SJCRH30 (cell line): Measurements from ENCODE around the gene TTYH2. TPM values are rescaled to one million over a fixed set of nuclear protein-coding genes. Genes with fewer than 3 reads are reported as not detected.
"Not testable (repeated sequence)": the region's sequence is repeated elsewhere in the genome, so short reads cannot be mapped to it uniquely, and the experiment has no call there.

Experiments
- DNase-seq, 2 experiments: peaks; one replicate each; pipeline ENCODE4 v3.0.0-alpha.2; 2015 to 2020
- H3K27ac ChIP-seq: fragments of 250-450 bp; sonication (Bioruptor Pico); 2 replicates; pipeline ENCODE4 v1.5.1; 2020; ENCODE audit warnings: mild to moderate bottlenecking, moderate library complexity
- H3K27me3 ChIP-seq: fragments of 250-450 bp; sonication (Bioruptor Pico); 2 replicates; pipeline ENCODE4 v1.5.1; 2020; ENCODE audit warnings: mild to moderate bottlenecking, moderate library complexity
- H3K36me3 ChIP-seq: fragments of 250-450 bp; sonication (Bioruptor Pico); 2 replicates; pipeline ENCODE4 v1.5.1; 2020; ENCODE audit warnings: mild to moderate bottlenecking, moderate library complexity
- H3K4me1 ChIP-seq: fragments of 250-450 bp; sonication (Bioruptor Pico); 2 replicates; pipeline ENCODE4 v1.5.1; 2020; ENCODE audit warnings: mild to moderate bottlenecking, moderate library complexity
- H3K4me3 ChIP-seq: fragments of 250-450 bp; sonication (Bioruptor Pico); 2 replicates; pipeline ENCODE4 v1.5.1; 2020; ENCODE audit warnings: mild to moderate bottlenecking, moderate library complexity
- H3K9me3 ChIP-seq: fragments of 250-450 bp; sonication (Bioruptor Pico); replicated peaks from 2 replicates; pipeline ENCODE4 v1.5.1; 2020; ENCODE audit warnings: mild to moderate bottlenecking, moderate library complexity
- total RNA-seq: library from RNA; depleted of rRNA; stranded (reverse); fragments of >200 nt; shearing (Covaris generic); gene quantifications from 2 replicates; pipeline ENCODE4 v1.2.3, GENCODE V29; 2014

The TTYH2 gene
- total RNA-seq, 1 experiment from 2014 or later, result 45.8 TPM

- Histone ChIP-seq H3K9me3 (no peaks in the 10 kb centered on the region), H3K27me3 (peaks cover 3% of the 10 kb centered on the region), H3K27ac (no peak overlapping the region), H3K4me3 (no peak overlapping the region), H3K36me3 (no peaks in the 10 kb centered on the region), H3K4me1 (peaks cover 5% of the 10 kb centered on the region; the same call in 1 of the 2 replicates)
- DNase-seq, result no peak
Measured at GRCh38 chr17:74186498-74186897, 26.9 kb upstream of the TTYH2 start.

GRCh38 chr17:74187761-74188160 is 25.6 kb upstream of the TTYH2 start:
- Histone ChIP-seq H3K4me3 (no peak overlapping the region), H3K36me3 (no peaks in the 10 kb centered on the region), H3K9me3 (no peaks in the 10 kb centered on the region), H3K27ac (no peak overlapping the region), H3K4me1 (peaks cover 7% of the 10 kb centered on the region; the same call in 1 of the 2 replicates), H3K27me3 (peaks cover 3% of the 10 kb centered on the region; the same call in 1 of the 2 replicates)
- DNase-seq, result no peak

GRCh38 chr17:74188687-74189086 is 24.7 kb upstream of the TTYH2 start:
- H3K4me1 ChIP-seq, result peaks cover 12% of the 10 kb centered on the region; the same call in 1 of the 2 replicates
- not testable (repeated sequence) for H3K27ac ChIP-seq, DNase-seq

GRCh38 chr17:74190154-74190553 is 23.2 kb upstream of the TTYH2 start:
- peak; percentile 45 to 84 for DNase-seq
- no peak overlapping the region for H3K4me3 ChIP-seq
- H3K36me3 ChIP-seq, result no peaks in the 10 kb centered on the region
- no peak overlapping the region for H3K27ac ChIP-seq
- H3K27me3 ChIP-seq, result peaks cover 3% of the 10 kb centered on the region; the same call in 1 of the 2 replicates
- peaks cover 25% of the 10 kb centered on the region for H3K4me1 ChIP-seq
- H3K9me3 ChIP-seq, result no peaks in the 10 kb centered on the region

More at GRCh38 chr17:74188687-74189086, 24.7 kb upstream of the TTYH2 start:
- H3K9me3 ChIP-seq, H3K27me3 ChIP-seq, H3K4me3 ChIP-seq, H3K36me3 ChIP-seq: not testable (repeated sequence)

GRCh38 chr17:74190807-74191406 is 22.5 kb upstream of the TTYH2 start:
- Histone ChIP-seq H3K27ac (no peak overlapping the region), H3K9me3 (no peaks in the 10 kb centered on the region), H3K36me3 (no peaks in the 10 kb centered on the region), H3K4me3 (no peak overlapping the region), H3K4me1 (peaks cover 27% of the 10 kb centered on the region), H3K27me3 (peaks cover 3% of the 10 kb centered on the region; the same call in 1 of the 2 replicates)
- peak; percentile 61 to 80 for DNase-seq

- DNase-seq, result peak; percentile 99 to 100
- Histone ChIP-seq H3K9me3 (no peaks in the 10 kb centered on the region), H3K4me3 (no peak overlapping the region), H3K27ac (peak overlapping the region; percentile 61), H3K27me3 (no peaks in the 10 kb centered on the region), H3K4me1 (peaks cover 43% of the 10 kb centered on the region), H3K36me3 (no peaks in the 10 kb centered on the region)
Measured at GRCh38 chr17:74192950-74193781, 20.2 kb upstream of the TTYH2 start.

- Histone ChIP-seq H3K36me3 (no peaks in the 10 kb centered on the region), H3K27me3 (peaks cover 3% of the 10 kb centered on the region; the same call in 1 of the 2 replicates), H3K4me1 (peaks cover 43% of the 10 kb centered on the region), H3K27ac (no peak overlapping the region), H3K9me3 (no peaks in the 10 kb centered on the region), H3K4me3 (no peak overlapping the region)
- DNase-seq, result no peak
Measured at GRCh38 chr17:74194682-74195081, 18.7 kb upstream of the TTYH2 start.

- peaks cover 54% of the 10 kb centered on the region for H3K4me1 ChIP-seq
- H3K27me3 ChIP-seq, result peaks cover 7% of the 10 kb centered on the region; the same call in 1 of the 2 replicates
- H3K36me3 ChIP-seq, result no peaks in the 10 kb centered on the region
- DNase-seq, result peak; percentile 39 to 57
- H3K9me3 ChIP-seq, result no peaks in the 10 kb centered on the region
- peak overlapping the region; percentile 7 for H3K4me3 ChIP-seq
- no peak overlapping the region for H3K27ac ChIP-seq
Measured at GRCh38 chr17:74196541-74197317, 16.6 kb upstream of the TTYH2 start.

- Histone ChIP-seq H3K27ac (no peak overlapping the region), H3K27me3 (peaks cover 13% of the 10 kb centered on the region; the same call in 1 of the 2 replicates), H3K4me1 (peaks cover 52% of the 10 kb centered on the region), H3K9me3 (no peaks in the 10 kb centered on the region), H3K4me3 (no peak overlapping the region), H3K36me3 (no peaks in the 10 kb centered on the region)
- no peak for DNase-seq
Measured at GRCh38 chr17:74197801-74198200, 15.6 kb upstream of the TTYH2 start.

GRCh38 chr17:74198694-74199093 is 14.7 kb upstream of the TTYH2 start:
- Histone ChIP-seq H3K27ac (no peak overlapping the region), H3K36me3 (peaks cover 1% of the 10 kb centered on the region; the same call in 1 of the 2 replicates), H3K4me1 (peaks cover 48% of the 10 kb centered on the region), H3K9me3 (no peaks in the 10 kb centered on the region), H3K4me3 (no peak overlapping the region), H3K27me3 (peaks cover 13% of the 10 kb centered on the region; the same call in 1 of the 2 replicates)
- DNase-seq, result no peak

- Histone ChIP-seq H3K27me3 (peaks cover 13% of the 10 kb centered on the region; the same call in 1 of the 2 replicates), H3K27ac (no peak overlapping the region), H3K4me1 (peaks cover 40% of the 10 kb centered on the region), H3K9me3 (no peaks in the 10 kb centered on the region), H3K4me3 (no peak overlapping the region), H3K36me3 (peaks cover 9% of the 10 kb centered on the region)
- DNase-seq, result peak; percentile 72 to 85
Measured at GRCh38 chr17:74199306-74200092, 13.9 kb upstream of the TTYH2 start.

GRCh38 chr17:74200112-74200511 is 13.3 kb upstream of the TTYH2 start:
- peaks cover 13% of the 10 kb centered on the region; the same call in 1 of the 2 replicates for H3K27me3 ChIP-seq

GRCh38 chr17:74201250-74201649 is 12.1 kb upstream of the TTYH2 start:
- Histone ChIP-seq H3K9me3 (no peaks in the 10 kb centered on the region), H3K4me3 (no peak overlapping the region), H3K4me1 (peaks cover 37% of the 10 kb centered on the region), H3K27ac (no peak overlapping the region), H3K27me3 (peaks cover 13% of the 10 kb centered on the region; the same call in 1 of the 2 replicates), H3K36me3 (peaks cover 27% of the 10 kb centered on the region)
- peak; percentile 93 to 97 for DNase-seq

More at GRCh38 chr17:74200112-74200511, 13.3 kb upstream of the TTYH2 start:
- no peak overlapping the region for H3K4me3 ChIP-seq
- H3K36me3 ChIP-seq, result peaks cover 15% of the 10 kb centered on the region
- peaks cover 40% of the 10 kb centered on the region for H3K4me1 ChIP-seq
- H3K27ac ChIP-seq, result no peak overlapping the region
- H3K9me3 ChIP-seq, result no peaks in the 10 kb centered on the region
- no peak for DNase-seq

GRCh38 chr17:74201948-74202347 is 11.4 kb upstream of the TTYH2 start:
- DNase-seq, result no peak
- H3K9me3 ChIP-seq, result no peaks in the 10 kb centered on the region
- H3K27me3 ChIP-seq, result peaks cover 13% of the 10 kb centered on the region; the same call in 1 of the 2 replicates
- H3K27ac ChIP-seq, result no peak overlapping the region
- H3K36me3 ChIP-seq, result peaks cover 31% of the 10 kb centered on the region
- H3K4me3 ChIP-seq, result no peak overlapping the region
- H3K4me1 ChIP-seq, result peaks cover 30% of the 10 kb centered on the region
